Brain microvascular endothelial cell (primary cell): ENCODE data around the gene PACSIN2.

Experiments used
- DNase-seq: peaks from one replicate; pipeline ENCODE4 v3.0.0-alpha.2; 2020
- H3K27ac ChIP-seq: fragments of 250-450 bp; sonication (Bioruptor Pico); 2 replicates; pipeline ENCODE4 v1.5.1; 2020; ENCODE audit warnings: mild to moderate bottlenecking, moderate library complexity
- H3K27me3 ChIP-seq: fragments of 250-450 bp; sonication (Bioruptor Pico); replicated peaks from 2 replicates; pipeline ENCODE4 v1.5.1; 2020; ENCODE audit warnings: mild to moderate bottlenecking
- H3K36me3 ChIP-seq: fragments of 250-450 bp; sonication (Bioruptor Pico); replicated peaks from 2 replicates; pipeline ENCODE4 v1.5.1; 2020; ENCODE audit warnings: mild to moderate bottlenecking
- H3K4me3 ChIP-seq: 2 replicates; pipeline ENCODE4 v1.5.1; 2011; ENCODE audit warnings: low read depth, mild to moderate bottlenecking, control low read depth, low read length, moderate library complexity
- CTCF ChIP-seq: IDR thresholded peaks from 2 replicates; pipeline ENCODE4 v1.5.1; 2011; ENCODE audit warnings: low read depth, mild to moderate bottlenecking, moderate library complexity, low read length, control low read depth, inconsistent platforms; ENCODE audit errors: missing control alignments
- in situ Hi-C: cut with HindIII; loops from 2 replicates; pipeline ENCODE4 v1.10.0; 2017; ENCODE audit warnings: low sequenced_read_pairs, low pct_ligation_motif_present

The PACSIN2 gene

GRCh38 chr22:42887523-42888507, 127.1 kb downstream of the PACSIN2 start:
- no peak for TF ChIP-seq CTCF
- in situ Hi-C loops, result loop anchor here (25.0 kb wide), 1 partner anchor 174 kb away; no protein-coding TSS in a partner anchor
- DNase-seq, result no peak
- Histone ChIP-seq H3K36me3 (peaks cover 48% of the 10 kb centered on the region), H3K4me3 (no peak overlapping the region), H3K27ac (no peak overlapping the region), H3K27me3 (no peaks in the 10 kb centered on the region)

GRCh38 chr22:42887120-42887519, 127.8 kb downstream of the PACSIN2 start:
- TF ChIP-seq CTCF, result no peak
- no peak overlapping the region for H3K27ac ChIP-seq
- H3K4me3 ChIP-seq, result no peak overlapping the region
- no peak for DNase-seq
- H3K36me3 ChIP-seq, result peaks cover 49% of the 10 kb centered on the region
- no peaks in the 10 kb centered on the region for H3K27me3 ChIP-seq
- in situ Hi-C loops, result loop anchor here (25.0 kb wide), 1 partner anchor 175 kb away; no protein-coding TSS in a partner anchor

- no peak for DNase-seq
- H3K27me3 ChIP-seq, result no peaks in the 10 kb centered on the region
- in situ Hi-C loops, result loop anchor here (25.0 kb wide), 1 partner anchor 177 kb away; no protein-coding TSS in a partner anchor
- H3K36me3 ChIP-seq, result peaks cover 56% of the 10 kb centered on the region
- H3K27ac ChIP-seq, result no peak overlapping the region
- TF ChIP-seq CTCF, result no peak
- no peak overlapping the region for H3K4me3 ChIP-seq
Observed at GRCh38 chr22:42885446-42885845, 129.5 kb downstream of the PACSIN2 start.

- peaks cover 58% of the 10 kb centered on the region for H3K36me3 ChIP-seq
- H3K27ac ChIP-seq, result no peak overlapping the region
- no peak for DNase-seq
- no peak overlapping the region for H3K4me3 ChIP-seq
- in situ Hi-C loops, result loop anchor here (25.0 kb wide), 1 partner anchor 178 kb away; no protein-coding TSS in a partner anchor
- no peaks in the 10 kb centered on the region for H3K27me3 ChIP-seq
- TF ChIP-seq CTCF, result no peak
Observed at GRCh38 chr22:42884616-42885375, 130.2 kb downstream of the PACSIN2 start.

- TF ChIP-seq CTCF, result no peak
- H3K36me3 ChIP-seq, result peaks cover 63% of the 10 kb centered on the region
- in situ Hi-C loops, result loop anchor here (25.0 kb wide), 1 partner anchor 178 kb away; no protein-coding TSS in a partner anchor
- DNase-seq, result no peak
- H3K27me3 ChIP-seq, result no peaks in the 10 kb centered on the region
- no peak overlapping the region for H3K4me3 ChIP-seq
- no peak overlapping the region for H3K27ac ChIP-seq
Observed at GRCh38 chr22:42883970-42884369, 131.0 kb downstream of the PACSIN2 start.
